ENCODE data around the gene PDIA2. TPM values are rescaled to one million over a fixed set of nuclear protein-coding genes. Genes with fewer than 3 reads are reported as not detected.

PDIA2 gene
- polyA plus RNA-seq, 1 of the 3 experiments (the other 2 are of a cell fraction): 1.7 TPM

DNA sequence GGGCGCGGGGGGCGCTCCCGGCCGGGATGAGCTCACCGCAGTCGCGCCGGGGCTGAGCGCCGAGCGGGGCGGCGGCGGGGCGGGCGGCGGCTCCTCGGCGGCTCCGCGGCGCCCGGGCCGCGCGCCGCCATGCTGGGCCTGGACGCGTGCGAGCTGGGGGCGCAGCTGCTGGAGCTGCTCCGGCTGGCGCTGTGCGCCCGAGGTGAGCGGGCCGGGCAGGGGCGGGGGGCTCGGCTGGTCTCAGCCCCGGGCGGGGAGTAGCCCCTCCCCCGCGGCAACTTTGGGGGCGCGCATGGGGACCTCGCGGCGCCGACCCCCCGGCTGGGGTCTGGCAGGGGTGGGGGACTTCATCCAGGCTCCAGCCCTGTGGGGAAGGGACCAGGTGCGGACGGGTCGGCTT is 2.4 kb upstream of the PDIA2 start, which contains the start of gene ARHGDIG:
TSS of gene ARHGDIG (plus strand) at position 40 of the 400 bp plus-strand sequence. CDS start at position 130, 90 bp downstream.
- no CpG with 5 or more reads among the region's 54 CpGs for WGBS (ENCODE audit: low lambda C conversion rate)
- Histone ChIP-seq H3K9ac (peak within 1 kb of the TSS; percentile 56), H2AFZ (ENCODE audit: low read depth) (peak within 1 kb of the TSS; percentile 78; the same call in 1 of the 2 replicates), H3F3A (replicated peaks; ENCODE audit: insufficient read depth) (peaks cover 3% of the 10 kb centered on the region), H3K79me2 (ENCODE audit: insufficient read depth) (no peaks in the 10 kb centered on the region), H3K9me2 (no peaks in the 10 kb centered on the region), H3K36me3 (replicated peaks in 1 of 2; ENCODE audit: control insufficient read depth in 1 of 2, insufficient read depth in 2 of 2, low read length in 1 of 2) (no peaks in the 10 kb centered on the region), H3K27ac (ENCODE audit: low read depth in 2 of 2, low read length in 1 of 2) (no peak within 1 kb of the TSS), H3K4me3 (ENCODE audit: low read depth in 2 of 2, low read length in 1 of 2) (peak within 1 kb of the TSS; percentile 50 to 61), H3K4me2 (peak within 1 kb of the TSS; percentile 82), H3K27me3 (ENCODE audit: insufficient read depth) (no peaks in the 10 kb centered on the region), H3K9me3 (no peaks in the 10 kb centered on the region), H3K4me1 (ENCODE audit: control insufficient read depth in 1 of 2, insufficient read depth in 2 of 2, low read depth in 1 of 2, low read length in 1 of 2) (peaks cover 0 to 7% of the 10 kb centered on the region in 2 experiments; a peak in 1 of 4 replicates), H4K20me1 (ENCODE audit: insufficient read depth) (no peaks in the 10 kb centered on the region)
- ChIA-PET CTCF (interaction anchor here (0.7 to 1.5 kb wide), 3 partner anchors 45 to 100 kb away, joined by 3 to 5 read pairs (median 4); partner anchors contain the start of gene HBQ1), POLR2A (interaction anchor here (0.5 kb wide), 1 partner anchor 12 kb away, joined by 3 read pairs; no protein-coding TSS in a partner anchor)
- DNase-seq: peak; percentile 86
- TF ChIP-seq, protein P1, sequence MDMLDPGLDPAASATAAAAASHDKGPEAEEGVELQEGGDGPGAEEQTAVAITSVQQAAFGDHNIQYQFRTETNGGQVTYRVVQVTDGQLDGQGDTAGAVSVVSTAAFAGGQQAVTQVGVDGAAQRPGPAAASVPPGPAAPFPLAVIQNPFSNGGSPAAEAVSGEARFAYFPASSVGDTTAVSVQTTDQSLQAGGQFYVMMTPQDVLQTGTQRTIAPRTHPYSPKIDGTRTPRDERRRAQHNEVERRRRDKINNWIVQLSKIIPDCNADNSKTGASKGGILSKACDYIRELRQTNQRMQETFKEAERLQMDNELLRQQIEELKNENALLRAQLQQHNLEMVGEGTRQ (IDR thresholded peaks at IDR 0.05; ENCODE audit: borderline replicate concordance, low read depth, low read length): no peak
- TF ChIP-seq EZH2phosphoT487 (IDR thresholded peaks at IDR 0.05; ENCODE audit: borderline replicate concordance, low read depth) (no peak), GATA2 (CRISPR knock-in tag; IDR thresholded peaks at IDR 0.05) (no peak), YY1 (IDR thresholded peaks at IDR 0.05; ENCODE audit: low read depth) (no peak), NRF1 (IDR thresholded peaks at IDR 0.05; ENCODE audit: low read depth, low read length) (no peak), JUND (IDR thresholded peaks at IDR 0.05) (no peak), FOXJ3 (CRISPR knock-in tag; IDR thresholded peaks at IDR 0.05) (no peak)
- TF ChIP-seq, protein P2, sequence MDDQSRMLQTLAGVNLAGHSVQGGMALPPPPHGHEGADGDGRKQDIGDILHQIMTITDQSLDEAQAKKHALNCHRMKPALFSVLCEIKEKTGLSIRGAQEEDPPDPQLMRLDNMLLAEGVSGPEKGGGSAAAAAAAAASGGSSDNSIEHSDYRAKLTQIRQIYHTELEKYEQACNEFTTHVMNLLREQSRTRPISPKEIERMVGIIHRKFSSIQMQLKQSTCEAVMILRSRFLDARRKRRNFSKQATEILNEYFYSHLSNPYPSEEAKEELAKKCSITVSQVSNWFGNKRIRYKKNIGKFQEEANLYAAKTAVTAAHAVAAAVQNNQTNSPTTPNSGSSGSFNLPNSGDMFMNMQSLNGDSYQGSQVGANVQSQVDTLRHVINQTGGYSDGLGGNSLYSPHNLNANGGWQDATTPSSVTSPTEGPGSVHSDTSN (IDR thresholded peaks at IDR 0.05): no peak

DNA sequence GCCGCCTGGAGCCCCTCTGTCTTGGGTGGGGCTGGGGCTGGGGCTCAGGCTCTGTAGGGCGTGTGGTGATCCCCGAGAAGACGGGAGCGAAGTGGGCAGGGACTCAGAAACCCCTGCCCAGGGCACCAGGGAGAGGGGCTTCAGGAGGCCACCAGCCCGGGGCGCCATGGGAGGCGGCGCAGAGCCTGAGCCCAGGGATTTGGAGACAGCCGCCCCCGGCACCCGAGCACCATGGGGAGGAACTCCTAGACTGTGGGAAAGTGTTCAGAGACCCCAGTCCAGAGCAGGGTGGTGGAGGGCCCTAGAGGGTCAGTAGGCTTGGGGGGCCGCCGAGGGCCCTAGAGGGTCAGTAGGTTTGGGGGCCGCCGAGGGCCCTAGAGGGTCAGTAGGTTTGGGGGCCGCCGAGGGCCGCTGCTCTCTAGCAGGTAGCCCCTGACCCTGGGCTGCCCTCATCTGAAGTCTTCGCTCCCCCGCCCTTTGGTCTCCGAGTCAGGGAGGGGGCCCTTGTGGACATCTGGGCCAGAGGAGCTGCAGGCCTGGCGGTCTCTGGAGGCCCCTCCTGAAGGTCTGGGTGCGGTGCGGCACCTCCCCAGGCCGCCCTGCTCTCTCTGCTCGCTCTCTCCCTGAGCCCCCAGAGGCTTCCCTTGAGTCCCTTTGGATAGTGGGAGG is 1.8 kb upstream of the PDIA2 start:
- no peaks in the 10 kb centered on the region for H4K20me1 ChIP-seq (ENCODE audit: insufficient read depth)
- WGBS (ENCODE audit: low lambda C conversion rate): 65% methylated on average over 13 of the region's 27 CpGs
- H3K9me2 ChIP-seq: no peaks in the 10 kb centered on the region
- peak overlapping the region; percentile 56 for H3K9ac ChIP-seq
- peaks cover 0 to 5% of the 10 kb centered on the region in 2 experiments; a peak in 1 of 4 replicates for H3K4me1 ChIP-seq (ENCODE audit: control insufficient read depth in 1 of 2, insufficient read depth in 2 of 2, low read depth in 1 of 2, low read length in 1 of 2)
- peak overlapping the region; percentile 50 to 61 for H3K4me3 ChIP-seq (ENCODE audit: low read depth in 2 of 2, low read length in 1 of 2)
- peak overlapping the region; percentile 82 for H3K4me2 ChIP-seq
- POLR2A ChIA-PET: no interaction called here
- H3K79me2 ChIP-seq (ENCODE audit: insufficient read depth): no peaks in the 10 kb centered on the region
- H3K36me3 ChIP-seq (replicated peaks in 1 of 2; ENCODE audit: control insufficient read depth in 1 of 2, insufficient read depth in 2 of 2, low read length in 1 of 2): no peaks in the 10 kb centered on the region
- H2AFZ ChIP-seq (ENCODE audit: low read depth): peak overlapping the region; percentile 78; the same call in 1 of the 2 replicates
- H3K27ac ChIP-seq (ENCODE audit: low read depth in 2 of 2, low read length in 1 of 2): no peak overlapping the region
- H3K27me3 ChIP-seq (ENCODE audit: insufficient read depth): no peaks in the 10 kb centered on the region
- H3K9me3 ChIP-seq: no peaks in the 10 kb centered on the region
- H3F3A ChIP-seq (replicated peaks; ENCODE audit: insufficient read depth): peaks cover 3% of the 10 kb centered on the region
- CTCF ChIA-PET: interaction anchor here (0.9 to 1.1 kb wide), 2 partner anchors 70 to 81 kb away, joined by 3 to 5 read pairs; no protein-coding TSS in a partner anchor
- TF ChIP-seq, protein P3, sequence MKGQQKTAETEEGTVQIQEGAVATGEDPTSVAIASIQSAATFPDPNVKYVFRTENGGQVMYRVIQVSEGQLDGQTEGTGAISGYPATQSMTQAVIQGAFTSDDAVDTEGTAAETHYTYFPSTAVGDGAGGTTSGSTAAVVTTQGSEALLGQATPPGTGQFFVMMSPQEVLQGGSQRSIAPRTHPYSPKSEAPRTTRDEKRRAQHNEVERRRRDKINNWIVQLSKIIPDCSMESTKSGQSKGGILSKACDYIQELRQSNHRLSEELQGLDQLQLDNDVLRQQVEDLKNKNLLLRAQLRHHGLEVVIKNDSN (IDR thresholded peaks at IDR 0.05; ENCODE audit: borderline replicate concordance, low read depth): no peak
- TF ChIP-seq FOXJ3 (CRISPR knock-in tag; IDR thresholded peaks at IDR 0.05): no peak
- TF ChIP-seq ELF1 (IDR thresholded peaks at IDR 0.05): no peak
- TF ChIP-seq, protein P4, sequence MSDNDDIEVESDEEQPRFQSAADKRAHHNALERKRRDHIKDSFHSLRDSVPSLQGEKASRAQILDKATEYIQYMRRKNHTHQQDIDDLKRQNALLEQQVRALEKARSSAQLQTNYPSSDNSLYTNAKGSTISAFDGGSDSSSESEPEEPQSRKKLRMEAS (IDR thresholded peaks at IDR 0.05; ENCODE audit: low read depth): no peak
- no peak for TF ChIP-seq TCF12 (IDR thresholded peaks at IDR 0.05)
- TF ChIP-seq NFIC (IDR thresholded peaks at IDR 0.05; ENCODE audit: borderline replicate concordance): no peak
- TF ChIP-seq RCOR1 (IDR thresholded peaks at IDR 0.05; ENCODE audit: low read length): no peak
- TF ChIP-seq GATA2 (CRISPR knock-in tag; IDR thresholded peaks at IDR 0.05): no peak
- no peak for TF ChIP-seq FOSL2 (IDR thresholded peaks at IDR 0.05; ENCODE audit: borderline replicate concordance, low read depth)
- no peak for TF ChIP-seq EZH2phosphoT487 (IDR thresholded peaks at IDR 0.05; ENCODE audit: borderline replicate concordance, low read depth)
- TF ChIP-seq, protein P5, sequence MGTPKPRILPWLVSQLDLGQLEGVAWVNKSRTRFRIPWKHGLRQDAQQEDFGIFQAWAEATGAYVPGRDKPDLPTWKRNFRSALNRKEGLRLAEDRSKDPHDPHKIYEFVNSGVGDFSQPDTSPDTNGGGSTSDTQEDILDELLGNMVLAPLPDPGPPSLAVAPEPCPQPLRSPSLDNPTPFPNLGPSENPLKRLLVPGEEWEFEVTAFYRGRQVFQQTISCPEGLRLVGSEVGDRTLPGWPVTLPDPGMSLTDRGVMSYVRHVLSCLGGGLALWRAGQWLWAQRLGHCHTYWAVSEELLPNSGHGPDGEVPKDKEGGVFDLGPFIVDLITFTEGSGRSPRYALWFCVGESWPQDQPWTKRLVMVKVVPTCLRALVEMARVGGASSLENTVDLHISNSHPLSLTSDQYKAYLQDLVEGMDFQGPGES (IDR thresholded peaks at IDR 0.05; ENCODE audit: low read depth, low read length): no peak
- no peak for TF ChIP-seq FOXM1 (IDR thresholded peaks at IDR 0.05; ENCODE audit: low read depth)
- TF ChIP-seq MEF2A (IDR thresholded peaks at IDR 0.05; ENCODE audit: borderline replicate concordance, low read depth): no peak
- TF ChIP-seq, protein P2 (IDR thresholded peaks at IDR 0.05): no peak
- TF ChIP-seq JUND (IDR thresholded peaks at IDR 0.05): no peak
- no peak for TF ChIP-seq TAF1 (IDR thresholded peaks at IDR 0.05; ENCODE audit: borderline replicate concordance, low read depth, low read length)
- no peak for DNase-seq
